ENCODE results near the gene ELOVL6.

DNA sequence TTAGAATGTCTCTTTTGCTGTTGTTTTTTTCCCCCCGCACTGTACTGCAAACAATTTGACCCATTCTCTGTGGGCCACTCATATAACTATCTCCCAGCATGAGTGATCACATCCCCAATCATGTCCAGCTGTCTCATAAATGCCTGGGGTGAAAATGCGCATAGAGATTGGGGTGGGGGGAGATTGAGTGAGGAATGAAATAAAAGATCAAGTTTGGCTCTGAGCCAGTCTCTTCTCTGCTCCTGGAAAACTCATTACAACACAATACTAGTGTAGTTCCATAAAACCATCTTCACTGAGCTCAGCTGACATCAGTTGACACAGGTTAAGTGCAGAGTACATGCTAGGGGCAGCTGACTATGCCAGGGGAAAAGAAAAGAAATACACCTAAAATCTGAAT is 188.9 kb downstream of the ELOVL6 start:
- TF ChIP-seq CTCF (IDR thresholded peaks at IDR 0.05 in 2 of 3, conservative IDR thresholded peaks at IDR 0.05 in 1 of 3; ENCODE audit: borderline replicate concordance in 1 of 3, insufficient read depth in 1 of 3, low read depth in 2 of 3, low read length in 2 of 3) (no peak), EZH2 (IDR thresholded peaks at IDR 0.05) (no peak), POLR2AphosphoS5 (IDR thresholded peaks at IDR 0.05; ENCODE audit: low read depth, low read length) (no peak), POLR2A (IDR thresholded peaks at IDR 0.05; ENCODE audit: borderline replicate concordance, extremely low read depth, insufficient read depth, insufficient read length) (no peak), TCF7L2 (IDR thresholded peaks at IDR 0.05; ENCODE audit: borderline replicate concordance, extremely low read depth, insufficient read depth, insufficient read length) (no peak), SRF (IDR thresholded peaks at IDR 0.05; ENCODE audit: low read depth) (no peak), ZNF274 (IDR thresholded peaks at IDR 0.05; ENCODE audit: low read depth, low read length) (no peak), YY1 (IDR thresholded peaks at IDR 0.05; ENCODE audit: extremely low read depth, insufficient replicate concordance, low read depth, low read length) (no peak)
